Lower leg skin (tissue), 4 donors: ENCODE data around the gene GNB1. TPM values are rescaled to one million over a fixed set of nuclear protein-coding genes. Genes with fewer than 3 reads are reported as not detected.
"Not testable (repeated sequence)": the region's sequence is repeated elsewhere in the genome, so short reads cannot be mapped to it uniquely, and the experiment has no call there.

Experiments
- DNase-seq, 2 donors: peaks; one replicate each; pipeline ENCODE4 v3.0.0-alpha.2; 2019; ENCODE audit warnings: low spot score in 2 of 2
- H3K4me3 ChIP-seq: fragments of 200-600 bp; sonication (generic); 2 replicates; pipeline ENCODE4 v1.5.1; 2017; ENCODE audit warnings: mild to moderate bottlenecking, low read depth; ENCODE audit not compliant: poor library complexity, severe bottlenecking
- CTCF ChIP-seq, 3 donors: fragments of 450-650 bp; IDR thresholded peaks; one replicate each; pipeline ENCODE4 v1.5.1; 2016; ENCODE audit warnings: antibody characterized with exemption in 3 of 3, mild to moderate bottlenecking in 3 of 3, moderate library complexity in 2 of 3
- POLR2A ChIP-seq, 2 donors: fragments of 450-650 bp; IDR thresholded peaks; one replicate each; pipeline ENCODE4 v1.6.1; 2016 to 2017; ENCODE audit warnings: antibody characterized with exemption in 2 of 2, mild to moderate bottlenecking in 1 of 2, moderate library complexity in 1 of 2
- WGBS, 2 donors: methylation state at CpG; one replicate each; pipeline ENCODE4 v1.1.5; 2018; 5-methylcytosine and 5-hydroxymethylcytosine counted together
- intact Hi-C: fragments of 100-400 bp; cut with DNase I; formaldehyde crosslinking; loops from one replicate; pipeline ENCODE4 v1.15.0; 2023; ENCODE audit warnings: low total_unique reads
- total RNA-seq, 4 donors: library from RNA; depleted of rRNA; stranded (reverse); fragments of >200 nt; gene quantifications; one replicate each; pipeline ENCODE4 v1.1.0, GENCODE V29; 2016

Gene GNB1
- total RNA-seq, 4 donors from 2014 or later: 103 to 141 (median 123) TPM

GRCh38 chr1:1891349-1892078 lies 627 bp upstream of the GNB1 start:
- H3K4me3 ChIP-seq: peak overlapping the region; percentile 52
- intact Hi-C loops: loop anchor here (10.0 kb wide), 1 partner anchor 107 kb away; no protein-coding TSS in a partner anchor
- TF ChIP-seq POLR2A (IDR thresholded peaks at IDR 0.05) (no peak), CTCF (IDR thresholded peaks at IDR 0.05) (no peak)
- 2 to 3% methylated on average over 13 to 16 of the region's 59 CpGs for WGBS, 2 donors
- DNase-seq: peak; percentile 68 to 94

GRCh38 chr1:1889847-1890505 lies 911 bp downstream of the GNB1 start:
- no peak for DNase-seq
- peak overlapping the region; percentile 72 for H3K4me3 ChIP-seq
- TF ChIP-seq POLR2A (IDR thresholded peaks at IDR 0.05) (no peak), CTCF (IDR thresholded peaks at IDR 0.05) (no peak)
- 0 to 1% methylated on average over 49 to 64 of the region's 88 CpGs for WGBS, 2 donors
- intact Hi-C loops: loop anchor here (10.0 kb wide), 1 partner anchor 105 kb away; no protein-coding TSS in a partner anchor

- intact Hi-C loops: no loop called here
- WGBS, 2 donors: 11 to 14% methylated on average over 9 of the region's 9 CpGs
- H3K4me3 ChIP-seq: peak overlapping the region; percentile 72
- DNase-seq: no peak
- TF ChIP-seq POLR2A (IDR thresholded peaks at IDR 0.05) (no peak), CTCF (IDR thresholded peaks at IDR 0.05) (no peak)
Observed at GRCh38 chr1:1889090-1889750, 1.7 kb downstream of the GNB1 start.

DNA sequence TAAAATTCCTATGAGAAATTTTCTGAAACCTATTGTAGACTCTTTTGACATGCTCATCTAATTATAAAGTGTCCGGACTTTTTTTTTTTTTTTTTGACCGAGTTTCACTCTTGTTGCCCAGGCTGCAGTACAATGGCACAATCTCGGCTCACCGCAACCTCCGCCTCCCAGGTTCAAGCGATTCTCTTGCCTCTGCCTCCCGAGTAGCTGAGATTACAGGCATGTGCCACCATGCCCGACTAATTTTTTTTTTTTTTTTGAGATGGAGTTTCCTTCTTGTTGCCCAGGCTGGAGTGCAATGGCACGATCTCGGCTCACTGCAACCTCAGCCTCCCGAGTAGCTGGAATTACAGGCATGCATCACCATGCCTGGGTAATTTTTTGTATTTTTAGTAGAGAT lies 7.0 kb downstream of the GNB1 start:
- H3K4me3 ChIP-seq, intact Hi-C loops, DNase-seq: not testable (repeated sequence)
- WGBS, 2 donors: 67 to 70% methylated on average over 11 of the region's 11 CpGs

- no peak for DNase-seq
- TF ChIP-seq CTCF (IDR thresholded peaks at IDR 0.05) (no peak), POLR2A (IDR thresholded peaks at IDR 0.05) (no peak)
- WGBS, 2 donors: 34 to 55% methylated on average over 4 of the region's 4 CpGs
- intact Hi-C loops: no loop called here
- no peak overlapping the region for H3K4me3 ChIP-seq
Observed at GRCh38 chr1:1883092-1883873, 7.6 kb downstream of the GNB1 start.
